Uterus (tissue), 4 donors: Measurements from ENCODE around the gene GASK1A. TPM values are rescaled to one million over a fixed set of nuclear protein-coding genes. Genes with fewer than 3 reads are reported as not detected.

ENCODE experiments used
- DNase-seq, 2 donors: peaks; one replicate each; pipeline ENCODE4 v3.0.0-alpha.2; 2019 to 2020
- H3K27ac ChIP-seq, 2 donors: fragments of 200-600 bp; sonication (generic); 1 replicate in 1 of 2; 2 replicates in 1 of 2; pipeline ENCODE4 v1.5.1; 2016 to 2018
- H3K27me3 ChIP-seq, 2 donors: fragments of 200-600 bp; sonication (generic); one replicate each; pipeline ENCODE4 v1.5.1; 2018 to 2019; ENCODE audit warnings: control low read depth in 1 of 2
- H3K36me3 ChIP-seq, 2 donors: fragments of 200-600 bp; sonication (generic); one replicate each; pipeline ENCODE4 v1.5.1; 2019; ENCODE audit warnings: control low read depth in 1 of 2
- H3K4me1 ChIP-seq, 2 donors: fragments of 200-600 bp; sonication (generic); one replicate each; pipeline ENCODE4 v1.5.1; 2018 to 2019; ENCODE audit warnings: control low read depth in 1 of 2
- H3K4me3 ChIP-seq, 2 donors: fragments of 200-600 bp; sonication (generic); 1 replicate in 1 of 2; 2 replicates in 1 of 2; pipeline ENCODE4 v1.5.1; 2018 to 2019; ENCODE audit warnings: mild to moderate bottlenecking in 1 of 2
- H3K9me3 ChIP-seq, 2 donors: fragments of 200-600 bp; sonication (generic); one replicate each; pipeline ENCODE4 v1.5.1; 2019; ENCODE audit warnings: control low read depth in 1 of 2
- CTCF ChIP-seq, 4 experiments: fragments of 200-600 bp in 2 of 4; fragments of 450-650 bp in 2 of 4; sonication (generic) in 2 of 4; IDR thresholded peaks; one replicate each; pipeline ENCODE4 v1.5.1; 2016 to 2019; ENCODE audit warnings: antibody characterized with exemption in 4 of 4, mild to moderate bottlenecking in 2 of 4, moderate library complexity in 1 of 4
- POLR2A ChIP-seq, 2 donors: fragments of 450-650 bp; IDR thresholded peaks; one replicate each; pipeline ENCODE4 v1.6.1; 2016; ENCODE audit warnings: antibody characterized with exemption in 2 of 2, mild to moderate bottlenecking in 1 of 2, moderate library complexity in 1 of 2
- intact Hi-C: fragments of 100-400 bp; cut with DNase I; formaldehyde crosslinking; loops from one replicate; pipeline ENCODE4 v1.15.1; 2023; ENCODE audit warnings: low total_unique reads
- total RNA-seq, 4 donors: library from RNA; depleted of rRNA in 3 of 4; stranded (reverse); fragments of >200 nt in 3 of 4; gene quantifications; one replicate each; pipeline versions ENCODE4 v1.1.0 to v1.2.4, GENCODE V29; 2014 to 2023
- donor health status: DM: yes; HTN: yes; CAD: no.

Gene GASK1A
- total RNA-seq, 4 donors from 2014 or later, result 26.3 to 65.8 (median 48.0) TPM

GRCh38 chr3:43093006-43093405 is 113.9 kb downstream of the GASK1A start:
- H3K9me3 ChIP-seq, result no peaks in the 10 kb centered on the region
- H3K27me3 ChIP-seq, result no peaks in the 10 kb centered on the region
- no peaks in the 10 kb centered on the region for H3K4me1 ChIP-seq
- intact Hi-C loops, result no loop called here
- peak overlapping the region; percentile 44 to 54 for H3K27ac ChIP-seq
- no peak for DNase-seq
- no peak overlapping the region for H3K4me3 ChIP-seq
- TF ChIP-seq CTCF (IDR thresholded peaks at IDR 0.05), result no peak
- no peak for TF ChIP-seq POLR2A (IDR thresholded peaks at IDR 0.05)
- no peaks in the 10 kb centered on the region for H3K36me3 ChIP-seq

- no peak for DNase-seq
- H3K27me3 ChIP-seq, result no peaks in the 10 kb centered on the region
- intact Hi-C loops, result no loop called here
- H3K4me3 ChIP-seq, result no peak overlapping the region
- peak overlapping the region; percentile 44 to 54 for H3K27ac ChIP-seq
- H3K9me3 ChIP-seq, result no peaks in the 10 kb centered on the region
- no peaks in the 10 kb centered on the region for H3K36me3 ChIP-seq
- TF ChIP-seq CTCF (IDR thresholded peaks at IDR 0.05) (no peak), POLR2A (IDR thresholded peaks at IDR 0.05) (no peak)
- H3K4me1 ChIP-seq, result no peaks in the 10 kb centered on the region
Measured at GRCh38 chr3:43093974-43094373, 114.9 kb downstream of the GASK1A start.

- Histone ChIP-seq H3K27ac (peak overlapping the region; percentile 44 to 54), H3K4me3 (no peak overlapping the region), H3K9me3 (no peaks in the 10 kb centered on the region), H3K36me3 (no peaks in the 10 kb centered on the region), H3K27me3 (no peaks in the 10 kb centered on the region), H3K4me1 (no peaks in the 10 kb centered on the region)
- intact Hi-C loops, result no loop called here
- no peak for DNase-seq
- TF ChIP-seq POLR2A (IDR thresholded peaks at IDR 0.05), result no peak
- no peak for TF ChIP-seq CTCF (IDR thresholded peaks at IDR 0.05)
Measured at GRCh38 chr3:43094381-43094780, 115.3 kb downstream of the GASK1A start.

- Histone ChIP-seq H3K27ac (peak overlapping the region; percentile 44 to 54), H3K4me1 (no peaks in the 10 kb centered on the region), H3K36me3 (no peaks in the 10 kb centered on the region), H3K4me3 (no peak overlapping the region), H3K9me3 (no peaks in the 10 kb centered on the region), H3K27me3 (no peaks in the 10 kb centered on the region)
- no peak for DNase-seq
- intact Hi-C loops, result no loop called here
- TF ChIP-seq CTCF (IDR thresholded peaks at IDR 0.05) (no peak), POLR2A (IDR thresholded peaks at IDR 0.05) (no peak)
Measured at GRCh38 chr3:43094851-43095250, 115.7 kb downstream of the GASK1A start.

GRCh38 chr3:43095370-43095769 is 116.3 kb downstream of the GASK1A start:
- H3K27ac ChIP-seq, result peak overlapping the region in 1 of 2 donors; percentile 54
- intact Hi-C loops, result no loop called here
- no peaks in the 10 kb centered on the region for H3K27me3 ChIP-seq
- H3K36me3 ChIP-seq, result no peaks in the 10 kb centered on the region
- H3K4me1 ChIP-seq, result no peaks in the 10 kb centered on the region
- TF ChIP-seq POLR2A (IDR thresholded peaks at IDR 0.05) (no peak), CTCF (IDR thresholded peaks at IDR 0.05) (no peak)
- no peaks in the 10 kb centered on the region for H3K9me3 ChIP-seq
- no peak for DNase-seq
- no peak overlapping the region for H3K4me3 ChIP-seq
